GM19455 (cell line): ENCODE results near the gene IL17REL.

ENCODE experiments used
- ATAC-seq: cut with Tn5 transposase; IDR thresholded peaks from one replicate; pipeline ENCODE4 v1.9.1; 2021; ENCODE audit not compliant: unreplicated experiment

The IL17REL gene

DNA sequence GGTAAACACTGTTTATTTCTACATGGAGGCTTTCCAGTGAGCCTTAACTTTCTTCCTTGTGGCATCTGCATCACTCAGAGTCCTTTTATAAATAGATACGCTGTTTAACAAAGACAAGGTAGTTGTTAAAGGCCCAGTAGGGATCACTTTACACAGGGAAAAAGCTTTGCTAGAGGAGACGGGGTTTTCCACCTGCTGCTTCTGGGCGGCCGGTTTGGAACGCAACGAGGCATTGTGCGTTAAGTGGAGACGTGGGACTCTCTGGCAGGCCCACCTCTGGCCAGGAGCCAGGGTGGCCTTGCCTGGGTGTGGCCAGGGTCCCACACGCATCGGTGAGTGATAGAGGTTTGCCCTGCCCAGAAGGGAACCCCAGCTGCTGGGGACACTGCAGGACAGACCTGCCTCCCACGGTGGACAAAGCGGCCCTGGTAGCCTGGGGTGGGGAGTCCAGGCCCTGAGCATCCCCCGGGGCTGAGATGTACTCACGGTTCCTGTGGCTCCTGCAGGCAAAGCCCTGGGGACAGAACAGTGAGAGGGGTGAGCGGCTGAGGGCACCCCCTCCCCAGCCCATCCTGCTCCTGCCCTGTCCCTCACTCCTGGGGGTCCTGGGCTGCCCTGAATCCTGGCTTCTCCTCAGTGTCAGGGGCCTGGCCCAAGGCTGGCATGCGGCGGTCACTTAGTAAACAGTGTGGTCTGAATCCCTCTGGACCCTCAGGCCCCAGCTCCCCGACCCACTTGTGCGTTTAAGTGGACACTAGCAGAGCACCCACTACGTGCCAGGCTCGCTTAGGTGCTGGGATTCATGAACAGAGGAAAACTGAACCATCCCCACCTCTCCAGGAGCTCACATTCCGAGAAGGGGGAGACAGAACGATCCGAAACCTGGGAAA lies 4.2 kb downstream of the IL17REL start:
- no peak for ATAC-seq

DNA sequence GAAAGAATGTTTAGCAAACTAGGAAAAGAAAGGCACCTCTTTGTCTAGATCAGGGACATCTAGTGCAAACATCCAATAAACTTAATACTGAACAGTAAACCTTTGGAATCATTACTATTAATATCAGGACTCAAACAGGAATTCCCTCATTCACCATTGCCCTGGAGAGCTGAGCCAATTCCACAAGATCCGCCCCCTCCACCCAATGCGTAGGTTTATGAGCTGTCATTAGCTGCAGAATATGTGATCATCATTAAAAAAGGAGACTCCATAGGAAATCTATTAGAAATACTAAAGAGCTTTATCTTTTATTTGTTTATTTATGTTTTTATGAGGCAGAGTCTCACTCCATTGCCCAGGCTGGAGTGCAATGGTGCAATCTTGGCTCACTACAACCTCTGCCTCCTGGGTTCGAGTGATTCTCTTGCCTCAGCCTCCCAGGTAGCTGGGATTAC lies 5.5 kb downstream of the IL17REL start:
- ATAC-seq, result no peak

DNA sequence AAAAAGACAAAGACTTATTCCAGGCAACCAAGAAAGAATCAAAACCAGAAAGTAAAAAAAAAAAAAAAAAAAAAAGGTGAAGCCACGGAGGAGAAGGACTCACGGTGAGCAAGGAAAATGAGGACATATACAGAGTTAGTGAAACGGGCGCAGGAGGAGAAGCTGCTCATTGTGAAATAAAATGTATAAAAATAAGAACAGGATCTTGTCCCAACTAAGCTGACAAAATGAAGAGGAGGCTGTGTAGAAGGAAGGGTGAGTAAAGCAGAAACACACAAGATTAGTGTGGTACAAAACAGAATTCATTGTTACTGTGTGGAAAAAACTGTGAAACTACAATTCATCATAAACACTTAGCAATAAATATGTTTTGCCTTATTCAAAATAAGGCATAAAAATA lies 7.6 kb downstream of the IL17REL start:
- no peak for ATAC-seq

DNA sequence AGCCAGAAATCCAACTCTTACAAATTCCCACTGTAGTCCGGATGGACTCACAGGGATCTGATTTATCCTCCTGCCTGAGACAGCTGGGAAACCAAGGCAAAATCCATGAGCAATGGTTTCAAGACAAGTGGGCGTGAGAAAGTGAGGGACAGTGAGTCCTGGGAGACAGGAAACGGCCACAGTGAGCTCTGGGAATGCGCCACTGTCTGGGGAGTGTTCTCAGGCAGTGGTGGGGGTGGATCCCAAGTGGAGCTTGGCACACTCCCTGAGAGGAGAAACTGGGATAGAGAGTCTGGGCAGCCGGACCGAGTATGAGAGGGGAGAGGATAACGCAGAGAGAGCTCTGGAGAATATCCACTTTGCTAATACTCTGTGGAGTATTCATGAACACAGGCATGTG lies 9.8 kb downstream of the IL17REL start:
- no peak for ATAC-seq

DNA sequence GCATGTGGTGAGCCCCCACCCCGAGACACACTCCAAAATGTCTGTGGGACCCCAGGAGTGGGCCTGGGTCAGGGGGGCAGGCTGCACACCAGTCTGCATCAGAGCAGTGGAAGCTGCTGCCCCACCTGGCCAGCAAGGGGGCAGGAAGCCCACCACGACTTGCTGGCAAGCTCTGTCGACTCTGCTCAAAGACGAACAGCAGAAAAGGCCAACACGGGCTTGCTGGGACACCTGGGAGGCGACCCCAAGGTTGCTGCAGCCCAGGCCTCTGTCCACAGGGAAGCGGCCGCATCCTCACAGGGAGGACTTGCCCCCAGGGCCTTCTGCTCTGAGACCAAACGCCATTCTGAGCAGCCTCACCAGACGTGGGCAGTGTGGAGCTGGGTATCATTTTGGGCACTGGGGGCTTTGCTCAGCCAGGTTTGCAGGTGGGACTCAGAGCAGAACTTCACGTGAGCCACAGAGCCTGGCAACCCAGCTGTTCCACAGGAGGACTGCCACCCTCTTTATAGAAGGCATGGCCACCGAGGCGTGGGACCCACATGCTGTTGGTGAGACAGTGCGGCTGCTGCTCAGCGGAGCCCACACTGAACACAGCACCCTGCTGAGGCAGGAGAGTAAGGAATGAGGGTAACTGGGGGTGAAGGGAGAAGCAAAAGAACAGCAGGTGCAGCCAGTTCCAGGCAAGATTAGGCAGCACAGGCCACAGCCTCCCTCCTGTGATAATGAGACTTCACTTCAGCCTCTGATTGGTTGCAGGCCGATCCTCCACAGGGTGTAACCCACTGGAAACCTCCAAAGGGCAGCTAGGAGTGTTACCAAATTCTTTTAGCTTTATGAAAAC lies 11.0 kb downstream of the IL17REL start:
- ATAC-seq, result no peak

DNA sequence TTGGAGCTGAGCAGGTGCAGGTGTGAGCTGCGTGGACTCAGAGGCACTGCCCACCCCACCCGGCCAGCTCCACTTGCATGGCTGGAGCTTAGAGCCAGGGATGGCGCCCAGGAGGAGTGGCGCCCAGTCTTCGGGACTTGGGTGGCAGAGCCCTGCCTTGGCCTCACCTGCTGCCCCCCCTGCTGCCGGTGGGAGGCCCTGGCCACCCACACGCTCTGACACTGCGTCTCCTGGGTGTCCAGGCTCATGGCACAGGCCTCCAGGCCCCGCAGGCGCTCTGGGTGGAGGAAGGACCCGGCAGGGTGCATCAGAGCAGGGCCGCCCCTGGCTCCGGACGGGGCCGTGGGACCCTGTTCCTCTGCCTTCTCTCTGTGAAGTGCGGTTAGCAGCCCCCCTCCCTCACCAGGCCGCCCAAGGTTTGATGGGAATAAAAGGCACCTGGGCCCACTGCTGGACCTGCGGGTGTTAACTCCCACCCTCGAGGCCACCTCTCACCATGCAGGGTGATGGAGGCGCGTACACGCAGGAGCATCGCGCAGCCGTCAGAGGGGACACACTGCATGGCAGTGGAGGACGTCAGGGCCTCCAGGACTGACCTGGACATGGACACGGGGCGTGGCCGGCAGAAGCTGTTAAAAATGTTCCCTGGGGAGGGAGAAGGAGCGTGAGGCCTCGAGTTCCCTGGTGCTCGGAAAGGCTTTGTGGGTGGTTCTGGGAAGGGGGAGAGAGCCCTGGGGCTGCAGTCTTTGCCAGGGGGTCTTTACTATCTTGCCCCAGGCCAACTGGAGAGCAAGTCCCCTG lies 11.8 kb downstream of the IL17REL start:
- no peak for ATAC-seq

DNA sequence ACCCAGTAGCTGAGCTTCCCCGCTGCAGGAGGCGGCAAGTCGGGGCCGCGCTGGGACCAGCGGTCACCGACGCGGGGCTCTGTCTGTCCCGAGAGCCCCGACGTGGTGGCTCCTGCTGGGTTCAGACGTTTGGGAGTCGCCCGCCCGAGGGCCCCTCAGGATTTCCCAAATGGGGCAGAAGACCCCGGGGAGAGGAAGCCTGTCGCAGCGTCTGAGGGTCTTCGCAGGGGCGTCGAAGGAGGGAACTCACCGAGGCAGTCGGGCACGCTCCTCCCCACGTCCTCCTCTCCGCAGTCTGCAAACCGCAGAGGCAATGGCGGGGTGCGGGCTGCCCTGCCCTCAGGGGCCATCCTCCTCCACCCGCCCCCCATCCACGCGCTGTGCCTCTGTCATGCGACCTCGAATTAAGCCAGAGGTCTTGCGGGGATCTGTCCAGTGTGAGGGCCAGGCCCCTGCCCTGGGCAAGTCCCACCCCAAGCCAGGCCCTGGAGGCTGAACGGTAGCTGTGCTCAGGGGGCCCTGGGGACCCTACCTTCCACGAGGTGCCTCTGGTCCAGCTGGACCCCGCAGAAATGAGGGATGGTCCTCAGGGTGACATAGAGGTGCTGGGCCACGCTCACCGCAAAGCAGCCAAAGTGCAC lies 12.5 kb downstream of the IL17REL start:
- no peak for ATAC-seq

DNA sequence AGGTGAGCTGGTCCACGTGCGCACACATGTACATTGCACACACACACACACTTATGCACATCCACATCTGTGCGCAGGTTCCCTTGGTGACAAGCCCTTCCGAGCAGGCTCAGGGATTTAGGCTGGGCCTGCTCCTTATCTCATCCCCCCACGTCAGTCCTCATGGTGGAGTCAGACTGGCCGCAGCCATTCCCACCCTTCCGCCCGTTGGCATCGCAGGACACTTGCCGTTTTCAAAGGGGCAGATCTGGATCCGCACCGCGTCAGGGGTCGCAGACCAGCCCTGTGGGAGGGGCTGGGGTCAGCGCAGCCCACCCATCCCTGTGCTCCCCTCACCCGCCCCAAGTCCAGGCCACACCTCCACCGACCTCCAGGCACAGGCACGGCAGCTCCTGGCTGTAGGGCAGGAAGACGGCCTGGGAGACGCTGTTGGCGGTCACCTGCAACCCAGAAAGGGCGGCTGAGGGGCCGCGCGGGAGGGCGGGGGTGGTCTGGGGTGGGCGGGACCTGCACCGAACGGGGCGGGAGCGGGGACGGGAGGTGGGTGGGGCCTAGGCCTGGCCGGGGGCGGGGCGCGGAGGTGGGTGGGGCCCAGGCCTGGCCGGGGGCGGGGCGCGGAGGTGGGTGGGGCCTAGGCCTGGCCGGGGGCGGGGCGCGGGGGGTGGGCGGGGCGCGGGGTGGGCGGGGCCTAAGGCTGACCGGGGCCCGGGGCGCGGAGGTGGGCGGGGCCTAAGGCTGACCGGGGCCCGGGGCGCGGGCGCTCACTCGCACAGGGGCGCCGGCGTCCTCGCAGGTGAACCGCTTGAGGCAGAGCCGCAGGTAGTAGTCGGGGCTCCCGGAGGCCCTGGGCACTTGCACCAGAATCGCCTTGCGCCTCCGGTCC lies 13.3 kb downstream of the IL17REL start:
- no peak for ATAC-seq

DNA sequence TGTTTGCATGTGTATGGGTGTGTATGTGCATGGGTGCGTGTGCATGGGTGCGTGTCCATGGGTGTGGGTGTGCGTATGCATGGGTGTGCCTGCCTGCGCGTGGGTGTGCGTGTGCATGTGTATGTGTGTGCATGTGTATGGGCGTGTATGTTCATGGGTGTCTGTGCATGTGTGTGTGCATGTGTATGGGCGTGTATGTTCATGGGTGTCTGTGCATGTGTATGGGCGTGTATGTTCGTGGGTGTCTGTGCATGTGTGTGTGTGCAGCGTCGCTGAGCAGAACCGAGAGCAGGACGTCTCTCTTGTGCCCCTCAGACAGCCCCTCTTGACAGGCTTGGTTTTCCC lies 13.9 kb downstream of the IL17REL start:
- no peak for ATAC-seq

DNA sequence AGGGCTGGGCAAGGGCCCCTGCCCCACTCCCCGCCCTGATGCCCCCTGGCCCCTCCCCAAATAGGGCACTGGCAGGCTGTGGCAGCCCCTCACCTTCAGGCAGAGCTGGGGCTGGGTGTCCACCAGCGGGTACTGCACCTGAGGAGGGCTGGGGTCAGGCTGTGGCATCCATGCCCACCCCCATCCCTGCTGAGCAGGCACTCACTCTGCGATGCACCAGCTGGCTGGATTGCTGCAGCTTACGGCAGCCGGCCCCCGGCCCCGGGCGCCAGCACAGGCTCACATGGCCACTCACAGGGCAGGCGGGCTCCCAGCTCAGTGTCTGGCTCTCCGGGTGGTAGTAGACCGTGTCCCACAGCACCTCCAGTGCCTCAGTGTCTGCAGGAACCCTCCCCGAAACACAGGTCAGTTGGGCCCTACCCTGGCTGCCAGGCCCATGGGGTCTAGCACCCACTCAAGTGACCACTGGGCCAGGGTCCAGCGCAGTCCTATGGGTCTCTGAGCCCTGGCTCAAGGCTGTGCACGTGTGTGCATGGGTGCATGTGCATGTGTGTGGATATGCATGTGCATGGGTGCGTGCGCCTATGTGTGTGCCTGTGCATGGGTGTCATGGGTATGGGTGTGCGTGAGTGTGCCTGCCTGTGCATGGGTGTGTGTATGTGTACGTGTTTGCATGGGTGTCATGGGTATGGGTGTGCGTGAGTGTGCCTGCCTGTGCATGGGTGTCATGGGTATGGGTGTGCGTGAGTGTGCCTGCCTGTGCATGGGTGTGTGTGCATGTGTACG lies 14.4 kb downstream of the IL17REL start:
- no peak for ATAC-seq

DNA sequence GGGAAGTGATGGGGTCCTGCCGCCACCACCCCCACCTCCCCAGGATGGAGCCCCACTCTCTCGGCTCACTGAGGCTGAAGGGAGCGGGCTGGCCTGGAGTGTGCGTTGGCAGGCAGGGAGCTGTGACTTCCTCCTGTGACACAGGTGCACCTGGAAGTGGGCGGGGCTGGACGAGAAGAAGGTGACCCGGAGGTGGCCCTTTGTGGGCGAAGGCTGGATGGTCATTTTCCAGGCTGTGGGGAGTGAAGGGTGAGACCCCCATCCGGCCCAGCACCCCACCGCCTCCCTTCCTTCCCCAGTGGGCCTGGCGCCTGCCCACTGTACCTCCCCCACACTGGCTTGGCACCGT lies 15.3 kb downstream of the IL17REL start:
- no peak for ATAC-seq

DNA sequence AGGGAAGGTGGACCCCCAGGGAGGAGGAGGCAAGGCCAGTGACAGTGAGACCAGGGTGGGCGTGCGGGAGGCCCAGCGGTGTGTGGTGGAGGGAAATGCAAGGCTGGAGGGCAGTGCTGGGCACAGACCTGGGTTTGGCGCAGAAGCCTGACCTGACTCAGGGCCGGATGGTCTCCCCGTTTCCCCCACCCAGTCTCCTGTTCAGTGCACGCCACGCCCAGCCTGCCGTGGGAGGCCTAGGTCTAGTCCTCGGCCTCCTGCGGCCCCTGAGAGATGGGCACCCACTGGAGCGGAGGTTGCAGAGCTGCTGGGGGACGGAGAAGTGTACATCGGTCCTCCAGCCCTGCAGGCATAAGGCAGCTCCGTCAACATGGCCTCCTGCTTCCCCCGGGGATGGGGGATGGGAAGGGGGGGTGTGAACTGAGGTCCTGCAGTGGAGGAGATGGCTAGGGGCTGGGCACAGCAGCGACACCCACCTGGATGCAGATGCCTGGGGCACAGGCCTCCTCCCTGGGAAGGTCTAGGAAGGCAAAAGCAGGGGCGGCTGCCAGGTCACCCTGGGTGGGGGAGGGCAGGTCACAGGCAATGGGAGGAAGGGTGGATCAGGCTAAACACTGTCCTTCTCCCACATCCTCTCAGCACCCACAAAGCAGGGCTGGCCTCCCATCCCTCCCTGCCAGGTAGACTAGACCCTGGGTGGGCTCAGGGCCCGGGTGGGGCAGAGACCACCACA lies 15.9 kb downstream of the IL17REL start:
- no peak for ATAC-seq

DNA sequence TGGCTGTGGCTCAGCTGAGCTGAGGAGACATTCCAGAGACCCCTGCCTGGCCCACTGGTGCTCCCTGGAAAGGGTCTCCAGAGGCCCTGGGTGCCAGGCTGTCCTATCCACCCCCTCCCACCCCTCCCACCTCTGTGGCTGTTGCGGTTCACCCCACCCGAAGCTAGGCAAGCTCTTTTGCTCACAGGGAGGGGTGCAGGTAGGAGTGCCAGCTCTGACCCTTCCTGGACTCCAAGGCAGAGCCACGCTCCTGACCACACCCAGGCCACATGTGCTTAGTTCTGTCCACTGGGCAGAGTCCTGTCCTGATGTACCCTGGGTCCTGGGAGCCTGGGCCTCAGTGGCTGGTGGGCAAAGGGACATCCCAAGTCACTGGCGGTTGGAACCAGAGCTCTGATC lies 16.4 kb downstream of the IL17REL start:
- no peak for ATAC-seq

DNA sequence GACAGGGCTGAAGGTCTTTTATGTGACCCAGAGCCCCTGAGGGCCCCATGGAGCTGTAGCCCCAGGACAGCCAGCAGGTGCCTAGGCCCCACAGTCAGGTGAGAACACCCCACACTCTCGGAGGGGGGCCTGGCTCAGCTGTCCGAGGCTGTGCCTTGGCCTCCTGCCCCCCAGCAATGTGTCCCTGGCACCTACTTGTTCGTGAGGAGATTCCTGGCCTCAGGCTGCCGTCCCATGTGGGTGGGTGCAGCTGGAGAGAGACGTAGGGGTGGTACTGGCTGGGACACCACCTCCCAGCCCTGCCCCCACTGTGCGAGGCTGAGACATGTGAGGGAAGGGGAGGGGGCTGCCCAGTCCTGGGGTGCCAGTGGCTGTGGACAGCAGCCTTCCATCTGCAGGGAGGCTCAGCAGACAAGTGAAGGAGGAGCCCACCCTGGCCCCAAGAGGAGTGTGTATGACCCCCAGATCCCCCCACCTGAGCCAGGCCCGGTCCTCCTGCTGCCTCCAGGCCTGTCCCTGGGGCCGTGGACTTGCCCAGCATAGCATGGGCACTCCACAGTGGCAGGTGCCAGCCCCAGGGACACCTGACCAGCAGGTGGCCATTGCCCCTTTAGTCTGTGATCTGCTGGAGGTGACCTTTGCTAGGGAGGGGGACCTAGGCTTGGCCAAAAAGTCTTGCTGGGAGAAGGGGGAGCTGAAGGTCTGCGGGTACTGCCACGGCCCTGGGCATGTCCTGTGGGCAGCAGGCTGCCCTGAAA lies 17.0 kb downstream of the IL17REL start:
- no peak for ATAC-seq

DNA sequence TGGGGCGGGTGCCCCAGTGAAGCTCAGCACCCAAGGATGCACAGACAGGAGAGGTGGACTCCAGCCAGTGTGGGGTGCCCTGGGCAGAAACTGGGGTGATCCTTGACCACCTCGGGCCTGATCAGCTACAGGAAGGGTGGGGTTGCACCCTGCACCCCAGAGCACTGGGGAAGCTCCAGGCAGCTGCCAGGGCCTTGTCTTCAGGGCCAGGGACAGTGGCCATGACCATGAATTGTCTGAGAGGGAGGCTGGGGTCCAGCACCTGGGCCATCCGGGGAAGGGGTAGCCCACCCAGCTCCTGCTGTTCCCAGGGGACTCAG lies 17.6 kb downstream of the IL17REL start:
- ATAC-seq, result no peak

DNA sequence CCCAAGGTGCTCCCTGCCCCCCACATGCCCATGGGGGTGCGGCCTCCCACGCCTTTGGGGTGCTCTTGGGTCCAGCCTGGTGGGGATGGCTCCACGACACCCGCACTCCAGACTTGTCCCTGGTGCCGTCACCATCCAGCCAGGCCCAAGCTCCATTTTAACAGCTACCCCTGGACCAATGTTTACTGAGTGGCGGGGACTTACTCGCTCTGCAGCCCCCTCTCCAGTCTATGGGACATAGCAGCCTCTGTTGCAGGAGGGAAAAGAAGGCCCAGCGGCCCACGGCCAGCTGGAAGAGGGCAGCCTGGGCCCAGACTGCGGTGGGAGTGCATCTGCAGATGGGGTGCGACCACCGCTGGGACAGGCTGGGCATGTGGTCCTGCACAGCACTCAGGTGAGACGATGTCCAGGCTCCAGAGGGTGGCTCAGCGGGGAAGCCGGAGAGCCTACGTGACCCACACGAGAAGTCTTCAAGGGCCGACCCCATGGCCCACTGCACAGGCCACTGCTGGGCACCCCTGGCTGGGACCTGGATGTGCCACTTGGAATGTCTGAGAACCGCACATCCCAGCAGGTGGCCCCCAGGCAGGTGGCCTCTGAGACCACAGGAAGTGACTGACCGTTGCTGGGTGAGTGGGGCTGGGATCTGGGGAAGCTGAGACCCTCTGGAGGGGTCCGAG lies 18.1 kb downstream of the IL17REL start:
- ATAC-seq, result no peak

DNA sequence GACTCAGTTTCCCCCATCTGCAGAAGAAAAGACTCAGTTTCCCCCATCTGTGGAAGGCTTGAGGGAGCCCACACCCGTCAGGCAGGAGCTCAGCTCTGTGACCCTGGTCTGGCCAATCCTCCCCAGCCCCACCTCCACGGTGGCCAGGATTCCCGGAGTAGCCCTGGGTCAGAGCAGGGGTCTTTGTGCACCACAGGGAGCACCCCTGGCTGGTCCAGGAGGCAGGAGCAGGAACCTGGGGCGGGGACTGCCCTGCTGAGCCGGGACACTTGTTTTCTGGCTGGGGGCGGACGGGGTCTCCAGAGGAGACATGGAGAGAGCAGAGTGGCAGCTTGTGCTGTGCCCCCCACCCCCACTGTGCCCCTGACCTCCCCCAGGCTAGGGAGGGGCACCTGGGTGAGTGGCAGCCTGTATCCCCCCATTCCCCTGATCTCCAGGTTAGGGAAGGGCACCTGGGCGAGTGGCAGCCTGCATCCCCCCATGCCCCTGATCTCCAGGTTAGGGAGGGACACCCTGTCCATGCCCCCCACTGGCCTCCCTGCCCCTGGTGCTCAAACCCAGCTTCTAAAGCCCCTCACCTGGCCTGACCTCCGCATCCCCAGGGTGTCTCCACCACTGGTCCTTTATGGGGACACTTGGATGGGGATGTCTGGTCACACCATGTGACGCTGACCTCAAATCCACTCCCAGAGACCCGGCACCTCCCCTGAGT lies 18.8 kb downstream of the IL17REL start:
- ATAC-seq, result no peak
